BJ (cell line): ENCODE measurements around the gene NKAIN2. TPM values are rescaled to one million over a fixed set of nuclear protein-coding genes. Genes with fewer than 3 reads are reported as not detected.

Source experiments
- CTCF ChIA-PET: fragments of 350-600 bp; formaldehyde crosslinking; extraction: SDS; loops from one replicate; lab custom pipeline; 2021; ENCODE audit warnings: antibody characterized with exemption, inconsistent platforms; lab: Yijun Ruan, JAX
- POLR2A ChIA-PET: fragments of 300-600 bp; sonication (Branson Sonifier 250); formaldehyde crosslinking; extraction: SDS; loops from one replicate; lab custom pipeline; 2021; ENCODE audit warnings: antibody characterized with exemption; lab: Charles Lee
- DNase-seq: peaks from one replicate; pipeline ENCODE4 v3.0.0-alpha.2; 2011; ENCODE audit warnings: low read depth
- H3K27me3 ChIP-seq: 2 replicates; pipeline ENCODE4 v1.6.0; 2011; ENCODE audit warnings: low read length; ENCODE audit not compliant: control insufficient read depth, insufficient read depth
- H3K36me3 ChIP-seq: 2 replicates; pipeline ENCODE4 v1.5.1; 2011; ENCODE audit warnings: low read length; ENCODE audit not compliant: control insufficient read depth, insufficient read depth
- H3K4me3 ChIP-seq: 2 replicates; pipeline ENCODE4 v1.5.1; 2011; ENCODE audit warnings: low read depth, mild to moderate bottlenecking, control low read depth, low read length
- polyA plus RNA-seq: library from polyadenylated mRNA; depleted of rRNA; stranded (reverse); fragments of >200 nt; gene quantifications from 2 replicates; pipeline ENCODE4 v1.2.3, GENCODE V29; 2011
- TF ChIP-seq, protein P1 (sequence below): IDR thresholded peaks from 2 replicates; pipeline ENCODE4 v1.5.1; 2011; ENCODE audit warnings: low read depth, mild to moderate bottlenecking, control low read depth, inconsistent platforms, low read length, moderate library complexity; ENCODE audit not compliant: insufficient read depth

The NKAIN2 gene
- polyA plus RNA-seq, 1 experiment: not detected

- H3K4me3 ChIP-seq: no peak overlapping the region
- no peaks in the 10 kb centered on the region for H3K36me3 ChIP-seq
- POLR2A ChIA-PET: no interaction called here
- CTCF ChIA-PET: no interaction called here
- no peak for DNase-seq
- TF ChIP-seq, protein P1, sequence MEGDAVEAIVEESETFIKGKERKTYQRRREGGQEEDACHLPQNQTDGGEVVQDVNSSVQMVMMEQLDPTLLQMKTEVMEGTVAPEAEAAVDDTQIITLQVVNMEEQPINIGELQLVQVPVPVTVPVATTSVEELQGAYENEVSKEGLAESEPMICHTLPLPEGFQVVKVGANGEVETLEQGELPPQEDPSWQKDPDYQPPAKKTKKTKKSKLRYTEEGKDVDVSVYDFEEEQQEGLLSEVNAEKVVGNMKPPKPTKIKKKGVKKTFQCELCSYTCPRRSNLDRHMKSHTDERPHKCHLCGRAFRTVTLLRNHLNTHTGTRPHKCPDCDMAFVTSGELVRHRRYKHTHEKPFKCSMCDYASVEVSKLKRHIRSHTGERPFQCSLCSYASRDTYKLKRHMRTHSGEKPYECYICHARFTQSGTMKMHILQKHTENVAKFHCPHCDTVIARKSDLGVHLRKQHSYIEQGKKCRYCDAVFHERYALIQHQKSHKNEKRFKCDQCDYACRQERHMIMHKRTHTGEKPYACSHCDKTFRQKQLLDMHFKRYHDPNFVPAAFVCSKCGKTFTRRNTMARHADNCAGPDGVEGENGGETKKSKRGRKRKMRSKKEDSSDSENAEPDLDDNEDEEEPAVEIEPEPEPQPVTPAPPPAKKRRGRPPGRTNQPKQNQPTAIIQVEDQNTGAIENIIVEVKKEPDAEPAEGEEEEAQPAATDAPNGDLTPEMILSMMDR: no peak
- no peaks in the 10 kb centered on the region for H3K27me3 ChIP-seq
These were observed 934.8 kb downstream of the NKAIN2 start for GRCh38 chr6:124738482-124738881.

DNA sequence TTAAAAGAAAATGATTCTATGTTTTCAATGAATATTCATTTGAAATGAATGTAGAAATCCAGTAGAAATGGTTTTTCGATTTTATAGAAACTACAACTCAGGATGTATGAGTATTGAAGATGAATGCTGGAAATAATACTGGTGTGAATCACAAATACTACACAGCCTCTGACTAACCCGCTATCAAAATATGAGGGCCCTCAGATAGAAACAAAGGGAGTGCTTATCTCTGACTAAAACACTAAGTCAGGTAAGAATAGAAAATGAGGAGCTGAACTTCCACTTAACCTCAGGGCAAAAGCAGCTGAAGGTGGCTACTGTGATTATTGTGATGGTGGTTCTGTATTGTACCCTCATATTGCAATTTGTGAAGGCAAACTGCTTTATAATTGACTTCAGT is 937.7 kb downstream of the NKAIN2 start:
- ChIA-PET POLR2A (no interaction called here), CTCF (no interaction called here)
- H3K36me3 ChIP-seq: no peaks in the 10 kb centered on the region
- TF ChIP-seq, protein P1: no peak
- DNase-seq: no peak
- H3K4me3 ChIP-seq: no peak overlapping the region
- H3K27me3 ChIP-seq: no peaks in the 10 kb centered on the region

GRCh38 chr6:124742971-124743370 is 939.3 kb downstream of the NKAIN2 start:
- no peak for DNase-seq
- Histone ChIP-seq H3K4me3 (no peak overlapping the region), H3K36me3 (no peaks in the 10 kb centered on the region), H3K27me3 (no peaks in the 10 kb centered on the region)
- POLR2A ChIA-PET: no interaction called here
- CTCF ChIA-PET: no interaction called here
- TF ChIP-seq, protein P1: no peak

DNA sequence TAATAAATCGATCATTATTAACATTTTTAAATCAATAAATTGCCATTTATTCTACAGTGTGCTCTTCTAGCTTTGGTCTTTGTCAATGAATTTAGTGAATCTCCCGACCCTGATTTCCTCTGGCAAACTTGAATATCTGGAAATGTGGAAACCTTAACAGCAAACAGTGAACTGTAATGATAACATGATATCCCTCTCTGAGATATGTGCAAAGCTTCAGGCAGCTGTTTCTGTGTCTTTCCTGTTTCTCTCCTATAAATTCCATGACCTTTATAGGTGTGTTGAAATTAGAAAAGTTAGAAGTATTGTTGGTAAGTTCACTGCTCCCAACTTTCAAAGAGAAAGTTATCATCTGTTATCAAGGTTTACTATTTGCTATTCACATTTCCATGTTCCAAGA is 939.8 kb downstream of the NKAIN2 start:
- Histone ChIP-seq H3K4me3 (no peak overlapping the region), H3K27me3 (no peaks in the 10 kb centered on the region), H3K36me3 (no peaks in the 10 kb centered on the region)
- ChIA-PET CTCF (no interaction called here), POLR2A (no interaction called here)
- TF ChIP-seq, protein P1: no peak
- DNase-seq: no peak

GRCh38 chr6:124747349-124747748 is 943.7 kb downstream of the NKAIN2 start:
- ChIA-PET CTCF (no interaction called here), POLR2A (no interaction called here)
- Histone ChIP-seq H3K36me3 (no peaks in the 10 kb centered on the region), H3K27me3 (no peaks in the 10 kb centered on the region), H3K4me3 (no peak overlapping the region)
- TF ChIP-seq, protein P1: no peak
- DNase-seq: no peak
